ENCODE measurements around the gene STARD7.

Gene STARD7

GRCh38 chr2:96135171-96135570 lies 73.5 kb downstream of the STARD7 start:
- ATAC-seq (no peak), DNase-seq (ENCODE audit: low spot score in 2 of 2) (no peak)
- Mint-ChIP-seq H3K9me3 (no peaks in the 10 kb centered on the region), H3K4me3 (no peak overlapping the region), H3K36me3 (peaks cover 67% of the 10 kb centered on the region), H3K4me1 (peaks cover 39% of the 10 kb centered on the region), H3K27ac (peak overlapping the region; percentile 58)
